NCI-H82 (cell line): ENCODE data around the gene DPPA2.
A peak's percentile ranks its signal among the peaks of the same experiment; 100 is the strongest.
"Not testable (repeated sequence)": the region's sequence is repeated elsewhere in the genome, so short reads cannot be mapped to it uniquely, and the experiment has no call there.

Experiments used
- DNase-seq: peaks from one replicate; lab custom pipeline; 2025; lab: John Stamatoyannopoulos, UW

Gene DPPA2, protein sequence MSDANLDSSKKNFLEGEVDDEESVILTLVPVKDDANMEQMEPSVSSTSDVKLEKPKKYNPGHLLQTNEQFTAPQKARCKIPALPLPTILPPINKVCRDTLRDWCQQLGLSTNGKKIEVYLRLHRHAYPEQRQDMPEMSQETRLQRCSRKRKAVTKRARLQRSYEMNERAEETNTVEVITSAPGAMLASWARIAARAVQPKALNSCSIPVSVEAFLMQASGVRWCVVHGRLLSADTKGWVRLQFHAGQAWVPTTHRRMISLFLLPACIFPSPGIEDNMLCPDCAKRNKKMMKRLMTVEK

DNA sequence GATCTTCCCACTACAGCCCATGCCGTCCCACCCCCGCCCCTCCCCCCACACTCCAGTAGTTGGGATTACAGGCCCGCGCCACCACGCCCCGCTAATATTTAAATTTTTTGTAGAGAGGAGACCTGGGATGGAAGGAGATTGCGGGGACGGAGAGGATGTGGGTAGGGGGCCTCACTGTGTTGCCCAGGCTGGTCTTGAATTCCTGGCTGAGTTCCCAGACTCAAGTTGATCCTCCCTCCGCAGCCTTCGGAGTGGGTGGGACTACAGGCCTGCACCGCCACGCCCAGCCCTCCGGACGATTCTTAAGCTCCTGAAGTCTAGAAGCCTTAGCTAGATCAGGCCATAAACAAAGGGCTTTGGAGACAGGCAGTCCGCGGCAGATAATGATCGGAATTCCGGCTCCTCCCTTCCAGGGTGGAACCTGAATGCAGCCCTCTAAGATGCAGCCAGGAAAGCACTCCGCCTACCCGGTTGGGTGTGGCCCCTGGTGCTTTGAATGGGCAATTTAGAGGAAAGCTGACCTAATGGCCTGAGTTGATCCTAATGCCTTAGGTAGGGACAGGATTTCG lies at the start of gene DPPA2:
TSS of gene DPPA2 (minus strand) at position 356 of the 569 bp plus-strand sequence. CDS start 1,975 bp downstream, outside the sequence.
- DNase-seq = no peak

DNA sequence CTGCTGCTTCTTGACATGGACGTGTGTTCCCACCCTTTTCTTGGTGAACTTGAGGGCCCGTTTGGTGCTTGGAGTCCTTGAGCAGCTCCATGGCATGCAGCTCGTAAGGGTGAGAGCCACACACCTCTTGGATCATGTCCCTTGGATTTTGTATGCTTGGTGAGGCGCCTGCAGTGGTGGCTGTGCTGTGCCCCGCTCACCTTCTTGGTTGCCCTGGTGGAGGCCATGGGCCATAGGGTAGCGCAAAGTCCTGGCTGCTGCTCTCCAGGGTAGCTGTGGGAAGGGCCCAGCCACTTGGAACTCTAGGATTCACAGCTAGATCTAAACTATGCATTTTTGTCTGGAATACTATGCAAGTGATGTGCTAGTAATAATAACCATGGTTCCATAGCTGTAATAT lies 47.8 kb upstream of the DPPA2 start:
- no peak for DNase-seq

DNA sequence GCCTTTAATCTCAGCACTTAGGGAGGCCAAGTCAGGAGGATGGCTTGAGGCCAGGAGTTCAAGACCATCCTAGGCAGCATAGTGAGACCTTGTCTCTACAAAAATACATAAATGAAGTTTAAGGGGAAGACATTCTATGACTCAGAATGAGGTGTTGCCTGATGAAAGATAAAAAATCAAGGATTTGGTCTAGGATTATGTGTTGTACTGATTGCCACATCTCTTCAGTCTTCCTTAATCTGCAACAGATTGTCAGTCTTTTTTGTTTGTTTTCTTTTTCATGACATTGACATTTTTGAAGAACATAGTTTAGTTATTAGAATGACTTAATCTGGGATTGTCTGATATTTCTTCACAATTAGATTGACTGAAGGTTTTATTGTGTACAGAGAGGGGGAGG lies 47.3 kb upstream of the DPPA2 start:
- no peak for DNase-seq

DNA sequence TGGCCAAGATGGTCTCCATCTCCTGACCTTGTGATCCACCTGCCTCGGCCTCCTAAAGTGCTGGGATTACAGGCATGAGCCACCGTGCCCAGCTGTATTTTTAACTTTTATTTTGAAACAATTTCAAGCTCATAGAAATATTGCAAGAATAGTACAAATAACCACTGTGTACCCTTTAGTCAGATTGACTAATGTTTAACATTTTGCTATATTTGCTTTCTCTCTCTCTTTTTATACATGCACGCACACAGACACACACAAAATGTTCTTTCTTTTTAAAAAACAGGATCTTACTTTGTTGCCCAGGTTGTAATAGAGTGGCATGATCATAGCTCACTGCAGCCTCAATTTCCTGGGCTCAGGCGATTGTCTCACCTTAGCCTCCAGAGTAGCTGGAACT lies 46.5 kb upstream of the DPPA2 start:
- no peak for DNase-seq

DNA sequence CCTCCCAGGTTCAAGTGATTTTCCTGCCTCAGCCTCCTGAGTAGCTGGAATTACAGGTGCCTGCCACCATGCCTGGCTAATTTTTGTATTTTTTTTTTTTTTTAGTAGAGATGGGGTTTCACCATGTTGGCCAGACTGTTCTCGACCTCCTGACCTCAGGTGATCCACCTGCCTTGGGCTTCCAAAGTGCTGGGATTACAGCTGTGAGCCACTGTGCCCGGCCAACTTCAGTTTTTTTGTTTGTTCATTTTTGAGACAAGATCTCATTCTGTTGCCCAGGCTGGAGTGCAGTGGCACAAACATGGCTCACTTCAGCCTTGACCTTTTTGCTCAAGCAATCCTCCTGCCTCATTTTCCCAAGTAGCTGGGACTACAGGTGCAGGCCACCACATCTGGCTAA lies 42.5 kb upstream of the DPPA2 start:
- not testable (repeated sequence) for DNase-seq

DNA sequence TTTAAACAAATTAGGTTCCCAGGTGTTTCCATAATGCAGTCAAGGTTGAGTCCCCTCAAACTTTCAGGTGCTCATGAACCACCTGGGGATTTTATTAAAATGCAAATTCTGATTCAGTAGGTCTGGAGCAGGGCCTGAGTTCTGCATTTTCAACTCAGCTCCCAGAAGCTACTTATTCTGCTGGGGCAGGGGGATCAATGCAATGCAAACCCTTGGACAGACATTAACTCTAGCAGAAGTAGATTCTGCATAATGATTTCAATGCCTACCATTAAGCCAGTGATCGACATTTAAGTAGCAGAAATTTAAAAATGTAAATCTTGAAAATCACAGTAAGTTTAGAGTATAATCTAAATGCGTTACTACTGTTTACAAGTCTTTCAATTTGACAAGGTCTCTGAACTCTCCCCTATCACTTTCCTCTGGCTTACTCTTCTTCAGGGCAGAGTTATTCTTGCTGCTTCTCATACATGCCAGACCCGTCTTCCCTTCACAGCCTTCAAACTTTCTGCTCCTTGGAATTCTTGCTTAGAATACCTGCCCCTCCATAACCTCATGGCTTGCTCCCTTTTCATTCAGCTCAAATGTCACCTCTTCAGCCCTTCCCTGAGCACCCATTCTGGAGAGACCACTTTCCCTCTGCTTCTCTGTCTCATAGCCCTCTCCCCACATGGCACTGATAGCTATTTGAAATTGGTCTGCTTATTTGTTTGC lies 40.3 kb upstream of the DPPA2 start:
- DNase-seq = no peak

DNA sequence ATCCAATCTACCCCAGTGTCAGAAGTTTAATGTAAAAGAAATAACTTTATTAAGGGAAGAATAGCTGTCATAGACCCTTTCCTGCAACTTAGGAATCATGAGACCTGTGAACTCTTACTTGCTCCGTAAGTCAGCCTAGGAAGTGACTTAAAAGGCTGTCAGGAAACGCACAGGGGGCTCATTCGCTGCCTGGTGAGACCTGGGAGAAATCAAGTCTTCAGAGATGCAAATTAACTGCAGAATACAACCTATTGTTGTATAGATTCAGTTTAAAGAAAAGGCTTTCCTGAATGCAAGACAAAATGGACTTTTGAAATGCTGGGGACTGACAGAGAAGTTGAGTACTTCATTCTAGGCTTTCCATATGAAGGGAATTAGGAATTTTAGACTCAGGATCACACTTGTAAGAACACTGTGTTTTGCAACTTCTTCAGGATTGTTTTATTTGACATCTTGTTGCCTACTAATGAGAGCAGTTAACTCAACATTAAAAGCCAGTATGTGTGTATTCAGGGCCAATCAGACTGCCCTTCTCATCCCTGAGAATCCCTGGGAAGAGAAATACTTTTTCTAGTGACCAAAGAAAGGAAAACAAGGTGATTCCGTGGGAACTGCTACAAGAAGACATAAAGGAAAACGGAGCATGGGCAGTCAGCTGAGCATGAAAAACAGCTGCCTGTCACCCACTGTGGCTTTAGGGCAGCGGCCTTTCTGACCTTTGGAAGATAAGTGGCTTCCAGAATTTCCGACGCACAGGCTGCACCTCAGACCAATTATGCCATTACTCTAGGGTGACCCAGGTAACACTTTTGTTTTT lies 39.5 kb upstream of the DPPA2 start:
- no peak for DNase-seq

DNA sequence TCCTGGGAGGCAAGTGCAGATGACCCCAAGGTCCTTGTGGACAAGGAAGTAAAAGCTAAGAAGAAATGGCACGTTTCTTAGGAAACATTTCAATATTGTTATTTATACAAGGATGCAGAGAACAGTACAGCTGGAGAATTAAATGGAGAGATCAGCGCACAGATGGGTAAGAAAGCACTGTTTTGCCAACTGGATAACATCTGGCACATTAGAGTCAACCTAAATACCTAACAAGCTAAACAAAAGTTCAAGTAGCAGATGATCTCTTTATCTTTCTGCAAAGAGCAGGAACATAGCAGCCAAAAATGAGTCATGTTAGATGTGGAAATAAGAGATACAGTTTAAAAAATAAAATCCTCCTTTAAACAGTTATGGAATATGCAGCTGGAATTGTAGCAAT lies 36.7 kb upstream of the DPPA2 start:
- DNase-seq = peak; percentile 57

DNA sequence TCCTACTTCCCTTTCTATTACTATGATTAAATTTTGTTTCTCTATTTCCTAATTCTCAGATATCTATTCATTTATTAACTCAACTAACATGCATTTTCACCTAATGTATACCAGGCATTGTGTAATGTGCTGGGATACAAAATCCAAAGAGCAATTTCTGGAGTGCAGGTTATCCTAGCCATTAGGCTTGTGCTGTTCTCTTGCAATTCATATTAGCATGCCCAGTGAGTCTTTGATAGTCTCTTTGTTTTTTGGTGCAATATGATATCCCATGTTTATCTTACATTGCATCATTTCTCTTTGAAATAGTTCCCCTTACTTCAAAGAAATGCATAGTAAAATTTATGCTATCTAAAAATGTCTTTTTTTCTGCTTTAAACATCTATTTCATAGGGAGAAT lies 34.9 kb upstream of the DPPA2 start:
- no peak for DNase-seq

DNA sequence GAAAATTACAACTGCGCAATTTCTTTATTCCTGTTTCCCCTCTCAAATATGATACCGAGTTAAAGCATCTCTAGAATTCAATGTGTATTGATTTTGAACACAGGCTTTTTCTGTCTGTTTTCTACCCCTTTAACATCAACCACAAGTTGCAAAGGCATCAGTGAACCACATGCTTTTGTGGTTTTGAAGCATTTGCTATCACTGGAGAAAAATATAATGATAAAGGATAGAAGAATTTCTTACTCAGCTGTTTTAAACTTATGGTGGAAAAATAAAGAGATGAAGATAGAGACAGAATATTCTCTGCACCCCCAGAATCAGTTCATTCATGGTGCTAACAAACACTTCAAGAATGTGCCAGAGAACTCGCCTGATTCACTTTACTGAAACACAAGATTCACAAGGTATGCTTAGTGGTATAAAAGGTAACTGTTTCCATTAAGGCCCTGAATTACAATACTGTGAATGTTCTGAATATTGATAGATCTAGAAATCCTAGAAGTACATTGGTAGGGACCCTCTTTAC lies 30.5 kb upstream of the DPPA2 start:
- DNase-seq = no peak

DNA sequence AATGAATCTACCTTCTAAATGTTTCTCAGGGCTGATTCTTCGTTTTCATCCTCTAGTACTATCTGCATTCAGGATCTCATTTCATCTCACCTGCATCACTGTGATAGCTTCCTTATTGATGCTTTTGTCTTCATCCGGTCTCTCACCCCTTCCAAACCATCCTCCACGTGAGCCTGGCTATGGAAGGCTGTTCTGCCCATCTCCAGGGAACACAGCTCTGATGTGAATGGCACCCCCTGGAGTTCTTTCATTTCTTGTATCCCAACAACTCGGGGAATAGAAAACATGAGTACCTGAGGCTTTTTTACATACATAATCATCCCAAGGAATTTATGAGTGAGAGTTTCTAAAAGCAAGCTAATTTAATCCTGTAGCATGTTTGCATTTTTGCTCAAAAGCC lies 29.8 kb upstream of the DPPA2 start:
- DNase-seq = no peak

DNA sequence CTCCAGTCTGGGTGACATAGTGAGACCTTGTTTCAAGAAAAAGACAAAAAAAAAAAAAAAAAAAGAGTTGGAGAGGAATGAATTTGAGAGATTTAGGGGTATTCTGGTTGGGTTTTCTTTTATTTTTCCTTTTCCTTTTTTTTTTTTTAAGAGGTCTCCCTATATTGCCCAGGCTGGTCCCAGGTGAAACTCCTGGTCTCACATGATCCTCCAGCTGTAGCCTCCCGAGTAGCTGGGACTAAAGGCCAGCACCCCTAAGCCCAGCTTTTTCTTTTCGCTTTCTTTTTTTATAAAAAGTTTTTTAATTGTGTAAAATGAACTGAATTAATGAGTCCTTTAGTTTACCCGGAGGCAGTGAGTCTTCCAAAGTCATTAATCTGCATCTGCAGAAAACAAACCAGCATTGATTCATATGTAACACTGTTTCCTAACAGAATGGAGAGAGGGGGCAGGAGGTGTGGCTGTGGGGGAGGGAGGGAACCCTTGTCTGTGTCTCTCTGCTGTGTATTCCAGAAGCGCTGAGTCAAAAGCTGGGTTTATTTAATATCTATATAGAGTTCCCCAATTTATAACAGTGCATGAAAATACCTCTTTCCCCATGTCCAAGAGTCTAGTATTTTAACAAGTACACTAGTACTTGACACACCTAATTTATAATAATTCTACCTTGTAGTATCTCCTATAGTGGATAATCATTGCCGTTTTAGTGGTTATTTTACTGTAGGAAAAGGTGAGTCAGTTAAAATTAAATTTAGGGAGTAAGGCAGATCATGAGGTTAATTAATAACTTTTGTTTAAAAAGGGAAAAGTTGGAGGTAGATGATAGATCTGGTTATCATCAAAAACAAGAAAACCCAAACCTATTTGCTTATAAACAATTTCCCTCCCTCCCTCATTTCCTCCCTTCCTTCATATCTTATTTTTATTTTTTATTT lies 23.7 kb upstream of the DPPA2 start:
- DNase-seq = no peak

DNA sequence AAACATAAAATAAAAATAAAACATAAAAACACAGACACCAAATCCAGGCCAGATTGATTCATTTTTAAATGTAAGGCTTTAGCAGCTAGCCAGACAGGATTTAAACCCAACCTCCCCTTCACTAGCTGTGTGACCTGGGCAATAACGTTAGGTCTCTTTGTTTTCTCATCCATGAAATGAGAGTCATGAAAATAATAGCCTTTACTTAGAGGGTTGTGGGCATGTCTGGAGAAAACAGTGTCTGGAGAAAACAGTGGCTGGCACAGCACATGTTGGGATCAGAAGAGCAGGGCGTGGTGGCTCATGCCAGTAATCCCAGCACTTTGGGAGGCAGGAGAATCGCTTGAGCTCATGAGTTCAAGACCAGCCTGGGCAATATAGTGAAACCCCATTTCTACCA lies 22.9 kb upstream of the DPPA2 start:
- DNase-seq = no peak

DNA sequence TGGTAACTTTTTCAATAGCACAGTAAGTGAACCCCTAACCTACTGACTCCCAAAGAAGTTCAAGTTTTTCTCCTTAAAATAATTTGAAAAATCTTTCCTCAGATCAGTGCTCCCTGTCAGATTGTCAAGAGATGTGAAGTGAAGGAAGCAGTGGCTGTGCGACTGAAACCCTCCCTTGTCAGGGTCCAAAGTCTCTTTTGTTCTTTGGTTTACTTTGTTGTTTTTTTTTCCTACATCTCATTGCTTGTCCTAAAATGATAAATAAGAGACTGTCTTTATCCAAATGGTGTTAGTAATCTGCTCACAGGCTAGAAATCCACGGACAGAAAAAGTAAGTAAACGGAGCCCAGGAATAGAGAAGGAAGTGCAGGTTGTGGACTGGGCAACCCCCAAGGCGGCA lies 22.0 kb upstream of the DPPA2 start:
- DNase-seq = no peak

DNA sequence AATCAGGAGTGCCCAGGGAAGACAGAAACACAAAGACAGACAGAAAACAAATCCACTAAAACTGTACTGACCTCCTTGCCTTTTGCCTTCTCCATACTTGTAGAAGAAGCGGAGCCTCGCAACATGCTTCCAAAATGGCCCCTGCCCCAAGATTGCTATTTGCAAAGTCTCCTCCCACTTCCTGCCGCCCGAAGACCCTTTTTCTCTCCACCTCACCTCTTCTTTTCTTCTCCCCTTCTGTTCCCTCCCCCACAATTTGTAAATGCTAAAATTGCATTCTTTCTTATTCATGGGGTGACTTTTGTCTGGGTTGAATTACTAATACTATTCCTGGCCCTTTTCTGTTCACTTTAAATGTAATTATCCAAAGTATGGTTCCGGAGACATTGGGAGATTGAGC lies 21.1 kb upstream of the DPPA2 start, which contains the start of gene DPPA4:
TSS of gene DPPA4 (minus strand) at position 154 of the 400 bp plus-strand sequence. CDS start at position 125, 29 bp downstream.
- DNase-seq = no peak

DNA sequence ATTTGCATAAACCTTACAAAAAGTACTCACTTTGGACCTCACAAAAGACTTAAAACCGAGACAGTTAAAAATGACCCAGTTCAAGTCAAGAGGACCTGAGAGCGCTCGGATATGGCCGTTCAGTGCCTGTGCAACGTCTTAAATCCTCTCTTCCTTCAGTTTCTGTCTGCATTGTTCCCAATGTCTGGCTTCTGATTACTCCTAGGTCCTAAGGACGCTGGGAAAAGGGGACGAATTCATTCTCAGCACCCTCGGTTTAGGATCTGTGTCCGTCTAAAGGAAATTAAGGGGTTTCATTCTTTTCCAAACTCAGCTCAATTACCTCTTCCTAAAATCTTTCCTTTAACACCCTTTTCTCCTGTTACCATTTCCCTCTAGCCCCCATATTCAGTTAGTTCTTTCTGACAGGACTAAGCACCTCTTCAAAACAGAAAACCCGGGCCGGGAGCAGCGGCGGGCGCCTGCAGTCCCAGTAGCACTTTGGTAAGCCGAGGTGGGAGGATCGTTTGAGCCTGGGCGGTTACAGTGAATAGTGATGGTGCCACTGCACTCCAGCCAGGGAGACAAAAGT lies 20.1 kb upstream of the DPPA2 start:
- no peak for DNase-seq

DNA sequence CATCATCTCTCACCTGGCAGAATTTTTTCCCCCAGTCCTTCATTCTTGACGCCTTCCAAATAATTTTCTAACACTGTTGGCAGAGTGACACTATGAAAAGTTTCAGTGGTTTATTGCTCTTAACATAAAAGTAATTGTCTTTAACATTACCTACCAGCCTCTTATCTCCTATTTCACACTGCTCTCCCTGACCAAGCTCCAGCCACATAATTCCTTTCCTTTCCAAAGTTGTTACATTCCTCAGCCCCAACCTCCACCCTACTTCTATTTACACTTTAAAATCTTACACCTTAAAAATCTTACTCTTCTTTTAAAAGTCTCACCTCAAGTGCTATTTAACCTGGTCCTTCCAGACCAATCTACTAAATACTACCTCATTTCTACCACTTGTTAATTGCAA lies 18.3 kb upstream of the DPPA2 start:
- no peak for DNase-seq

DNA sequence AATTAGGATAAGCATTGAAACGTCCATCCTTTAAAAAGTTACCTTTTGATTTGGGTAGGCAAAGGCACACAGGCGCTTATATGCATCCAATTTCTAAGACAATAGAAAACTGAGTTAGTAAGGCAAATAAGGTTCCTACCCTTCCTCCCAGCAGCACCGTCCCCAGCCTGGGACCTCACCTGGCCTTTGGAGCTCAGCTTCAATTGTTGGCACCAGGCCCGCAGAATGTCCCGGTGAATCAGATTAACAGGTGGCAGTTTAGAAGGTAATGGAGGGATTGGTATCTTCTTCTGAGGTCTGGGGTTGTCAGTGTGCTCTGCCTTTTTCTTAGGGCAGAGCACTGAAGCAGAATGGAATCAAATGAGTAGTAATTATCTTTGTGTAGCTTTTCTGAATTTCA lies 15.4 kb upstream of the DPPA2 start:
- DNase-seq = no peak

DNA sequence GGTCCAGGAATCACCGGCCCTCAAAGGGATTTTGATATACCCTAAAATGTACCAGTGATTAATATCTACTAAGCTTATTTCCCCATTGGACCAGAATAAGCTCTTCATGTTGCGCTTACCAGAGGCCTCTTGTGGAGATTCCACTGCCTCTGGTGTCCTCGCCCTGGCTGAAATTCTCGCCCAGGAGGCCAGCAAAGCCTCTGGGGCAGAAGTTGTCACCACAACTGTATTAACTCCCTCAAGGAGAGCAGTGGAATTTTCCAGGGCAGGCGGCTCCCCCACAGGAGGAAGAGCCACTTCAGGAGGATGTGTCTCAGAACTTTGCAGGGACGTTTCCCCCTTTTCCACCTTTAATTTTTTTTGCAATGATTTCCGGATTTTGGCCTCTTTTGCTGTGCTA lies 14.1 kb upstream of the DPPA2 start:
- DNase-seq = no peak

DNA sequence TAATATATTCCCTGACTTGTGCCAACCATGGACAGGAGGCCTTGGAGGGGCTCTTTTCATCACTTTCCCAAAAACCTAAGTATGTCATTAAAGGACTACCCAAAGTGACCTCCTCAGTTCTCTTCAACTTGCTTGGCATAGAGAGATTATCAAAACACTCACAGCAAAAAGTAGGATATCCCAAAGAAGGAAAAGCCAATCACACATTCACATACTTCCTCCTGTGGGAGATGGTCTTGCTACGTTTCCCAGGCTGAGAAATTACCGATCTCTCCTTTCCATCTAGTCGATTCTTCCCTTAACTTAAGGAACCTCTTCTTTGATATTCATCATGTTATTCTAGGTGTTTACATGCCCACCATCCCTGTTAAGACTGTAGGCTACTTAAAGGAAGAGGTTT lies 11.9 kb upstream of the DPPA2 start:
- DNase-seq = no peak

DNA sequence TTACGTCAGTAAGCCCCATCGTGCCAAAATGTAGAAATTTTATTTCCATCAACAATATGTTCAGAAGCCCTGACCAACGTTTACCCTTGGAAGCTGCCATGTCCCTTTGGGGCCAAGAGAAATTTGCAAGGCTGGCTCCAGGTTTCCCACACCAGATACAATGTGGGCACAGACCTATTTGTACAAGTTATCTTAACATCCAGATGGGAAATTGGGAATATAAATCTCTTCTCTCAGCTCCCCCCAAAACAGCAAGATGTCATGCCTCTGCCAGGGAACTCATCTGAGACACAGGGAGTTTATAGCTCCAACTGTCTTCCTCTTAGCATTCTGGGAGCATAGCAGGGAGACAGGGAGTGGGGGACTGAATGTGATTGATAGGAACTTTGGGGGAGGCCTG lies 9.3 kb upstream of the DPPA2 start:
- DNase-seq = no peak
